ENCODE data around the gene PDP2.
A peak's percentile ranks its signal among the peaks of the same experiment; 100 is the strongest.

Gene PDP2

DNA sequence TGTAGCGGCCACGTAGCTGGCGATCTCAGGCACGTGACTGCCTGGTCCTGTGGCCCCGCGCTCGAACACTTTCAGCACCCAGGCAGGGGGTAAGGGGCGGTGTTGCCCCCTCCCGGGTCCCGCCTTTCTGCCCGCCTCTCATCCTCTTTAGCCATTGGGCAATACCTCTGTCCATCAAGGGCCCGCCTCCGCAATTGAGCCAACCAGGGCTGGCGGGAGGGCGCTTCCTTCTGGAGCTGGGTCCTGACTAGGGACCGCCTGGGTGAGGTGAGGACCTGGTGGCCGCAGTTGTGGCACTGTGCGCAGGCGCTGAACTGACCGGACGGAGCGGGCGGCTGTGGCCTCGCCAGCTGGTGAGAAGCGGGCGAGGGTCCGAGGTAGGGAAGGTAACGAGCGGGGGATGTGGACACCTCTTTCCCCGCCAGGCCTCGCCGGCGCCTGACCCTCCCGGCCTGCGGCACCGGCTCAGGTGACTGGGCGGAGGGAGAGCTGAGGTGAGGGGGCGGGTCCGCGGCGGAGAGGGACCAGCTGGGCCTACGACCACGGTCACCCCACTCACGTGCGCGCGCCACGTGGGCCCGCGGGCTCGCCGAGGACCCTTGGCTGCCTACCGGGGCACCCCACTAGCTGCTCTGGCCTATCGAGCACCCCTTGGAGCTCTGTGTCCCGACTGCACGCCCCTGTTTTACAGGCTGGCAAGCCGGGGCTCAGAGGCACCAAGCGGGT is at the start of gene PDP2:
Gene PDP2, plus strand, starts transcription at position 228 of the 726 bp plus-strand sequence. CDS start 3,770 bp downstream, outside the sequence.
- peak; percentile 92 for DNase-seq

GRCh38 chr16:66832190-66832589 is 48.1 kb upstream of the PDP2 start:
- no peak for DNase-seq

GRCh38 chr16:66832661-66833305 is 47.5 kb upstream of the PDP2 start:
- no peak for DNase-seq

DNA sequence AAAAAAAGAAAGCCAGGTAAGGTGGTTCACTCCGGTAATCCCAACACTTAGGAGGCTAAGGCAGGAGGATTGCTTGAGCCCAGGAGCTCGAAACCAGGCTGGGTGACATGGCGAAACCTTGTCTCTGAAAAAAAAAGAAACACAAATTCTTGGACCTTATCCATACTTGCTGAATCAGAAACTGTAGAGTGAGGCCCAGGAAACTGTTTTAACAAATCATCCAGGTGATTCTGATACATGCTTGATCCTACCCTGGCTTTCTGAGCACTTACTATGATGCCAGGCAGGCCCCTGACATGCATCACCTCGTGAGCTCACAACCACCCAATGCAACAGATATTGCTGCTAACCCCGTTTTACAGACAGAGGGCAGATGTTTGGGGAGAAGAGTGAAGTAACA is 45.6 kb upstream of the PDP2 start:
- no peak for DNase-seq

- DNase-seq = no peak
Observed at GRCh38 chr16:66840883-66841282, 39.4 kb upstream of the PDP2 start.

DNA sequence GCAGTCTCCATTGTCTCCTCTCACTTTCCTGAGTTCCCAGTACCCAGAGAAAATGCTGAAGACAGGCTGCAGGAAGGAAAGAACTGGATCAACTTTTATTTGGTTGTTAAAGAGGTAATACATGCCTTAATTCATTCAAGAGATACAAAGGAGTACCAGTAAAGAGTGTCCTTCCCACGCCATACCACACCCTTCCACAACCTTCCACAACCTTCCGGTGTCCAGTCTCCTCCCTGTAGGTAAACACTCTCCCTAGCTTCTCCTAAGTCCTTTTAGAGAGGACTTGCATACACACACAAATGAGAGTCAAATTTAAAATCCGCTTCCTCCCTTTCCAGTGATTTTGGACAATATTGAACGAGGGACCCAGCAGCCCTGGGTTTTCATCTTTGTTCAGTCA is 38.9 kb upstream of the PDP2 start:
- DNase-seq = no peak

GRCh38 chr16:66842765-66843164 is 37.5 kb upstream of the PDP2 start:
- no peak for DNase-seq

DNA sequence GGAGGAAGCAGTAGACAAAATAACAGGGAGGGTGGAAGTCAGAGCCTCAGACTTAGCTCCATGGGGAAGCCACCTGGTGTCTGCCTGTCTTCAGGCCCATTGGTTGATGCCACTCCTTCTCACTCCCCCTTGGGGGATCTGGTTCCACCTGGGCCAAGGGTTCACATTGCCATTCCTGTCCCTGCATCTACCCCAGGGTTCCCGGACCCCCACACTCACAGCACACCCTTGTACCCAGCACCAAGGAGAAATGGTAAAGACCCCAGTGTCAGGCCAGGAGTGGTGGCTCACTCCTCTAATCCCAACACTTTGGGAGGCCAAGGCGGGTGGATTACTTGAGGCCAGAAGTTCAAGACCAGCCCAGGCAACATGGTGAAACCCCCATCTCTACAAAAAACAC is 37.1 kb upstream of the PDP2 start:
- DNase-seq = no peak

GRCh38 chr16:66844009-66844341 is 36.3 kb upstream of the PDP2 start:
- no peak for DNase-seq

- no peak for DNase-seq
Observed at GRCh38 chr16:66844342-66845079, 35.8 kb upstream of the PDP2 start, which contains the start of gene CA7. CA7 (plus strand) TSS chr16:66844414; CDS start chr16:66844488, 74 bp downstream.

GRCh38 chr16:66845080-66845410 is 35.3 kb upstream of the PDP2 start:
- DNase-seq = no peak

DNA sequence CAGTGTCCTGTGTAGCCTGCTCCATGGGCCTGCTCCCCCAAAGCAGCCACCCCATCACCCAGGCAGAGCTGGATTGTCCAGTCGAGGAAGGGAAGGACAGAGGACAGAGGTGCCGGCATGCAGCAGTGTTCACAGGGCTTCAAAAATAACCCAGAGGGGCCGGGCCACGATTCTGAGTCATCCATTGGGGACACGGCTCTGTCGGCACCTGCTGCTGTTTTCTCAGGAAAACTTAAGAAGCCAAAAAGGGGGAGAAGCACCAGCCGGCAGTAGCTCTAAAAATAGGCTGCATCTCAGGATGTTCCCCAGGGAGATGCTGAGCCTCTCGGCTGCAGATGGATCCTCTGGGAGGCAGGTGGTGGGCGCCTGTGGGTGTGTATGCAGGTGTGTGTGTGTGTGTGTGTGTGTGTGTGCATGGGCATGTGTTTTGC is 34.5 kb upstream of the PDP2 start:
- DNase-seq = no peak

DNA sequence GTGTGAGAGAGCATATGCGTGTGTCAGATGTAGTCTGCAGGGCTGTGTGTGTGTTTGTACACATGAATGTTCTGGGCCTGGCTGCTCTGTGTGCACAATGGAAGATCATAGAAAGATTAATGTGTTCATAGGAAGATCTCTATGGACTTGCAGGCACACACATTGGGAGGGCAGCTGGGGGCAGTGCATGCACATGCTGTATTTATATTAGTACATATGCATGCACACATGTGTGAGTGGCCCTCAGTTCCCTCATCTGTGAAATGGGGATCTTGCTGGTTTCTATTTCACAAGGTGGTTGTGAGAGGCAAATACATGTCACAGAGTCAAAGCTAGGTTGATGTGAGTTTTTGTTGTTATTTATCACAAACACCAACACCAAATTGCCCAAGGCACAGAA is 34.0 kb upstream of the PDP2 start:
- no peak for DNase-seq

- DNase-seq = no peak
Observed at GRCh38 chr16:66846831-66847230, 33.5 kb upstream of the PDP2 start.

- DNase-seq = no peak
Observed at GRCh38 chr16:66847533-66848067, 32.7 kb upstream of the PDP2 start.

GRCh38 chr16:66848172-66848571 is 32.1 kb upstream of the PDP2 start:
- no peak for DNase-seq

- no peak for DNase-seq
Observed at GRCh38 chr16:66849021-66849420, 31.3 kb upstream of the PDP2 start.

DNA sequence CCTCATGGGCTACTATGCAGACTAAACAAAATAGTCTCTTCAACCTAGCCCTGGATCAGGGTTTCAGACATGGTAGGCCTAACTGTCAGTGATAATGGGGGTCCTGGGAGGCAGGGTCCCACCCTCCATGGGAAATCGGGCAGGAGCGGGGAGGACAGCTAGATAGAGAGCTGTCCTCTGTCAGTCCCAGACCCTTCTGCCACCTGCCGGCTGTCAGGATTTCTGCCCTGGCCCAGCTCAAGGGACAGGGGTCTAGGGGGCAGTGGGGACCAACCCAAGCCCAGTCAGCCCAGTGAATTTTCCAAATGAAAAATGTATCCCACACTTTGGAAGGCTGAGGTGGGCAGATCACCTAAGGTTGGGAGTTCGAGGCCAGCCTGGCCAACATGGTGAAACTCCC is 30.8 kb upstream of the PDP2 start:
- no peak for DNase-seq

GRCh38 chr16:66850115-66850815 is 30.1 kb upstream of the PDP2 start:
- DNase-seq = no peak

- no peak for DNase-seq
Observed at GRCh38 chr16:66851166-66851964, 28.9 kb upstream of the PDP2 start.

DNA sequence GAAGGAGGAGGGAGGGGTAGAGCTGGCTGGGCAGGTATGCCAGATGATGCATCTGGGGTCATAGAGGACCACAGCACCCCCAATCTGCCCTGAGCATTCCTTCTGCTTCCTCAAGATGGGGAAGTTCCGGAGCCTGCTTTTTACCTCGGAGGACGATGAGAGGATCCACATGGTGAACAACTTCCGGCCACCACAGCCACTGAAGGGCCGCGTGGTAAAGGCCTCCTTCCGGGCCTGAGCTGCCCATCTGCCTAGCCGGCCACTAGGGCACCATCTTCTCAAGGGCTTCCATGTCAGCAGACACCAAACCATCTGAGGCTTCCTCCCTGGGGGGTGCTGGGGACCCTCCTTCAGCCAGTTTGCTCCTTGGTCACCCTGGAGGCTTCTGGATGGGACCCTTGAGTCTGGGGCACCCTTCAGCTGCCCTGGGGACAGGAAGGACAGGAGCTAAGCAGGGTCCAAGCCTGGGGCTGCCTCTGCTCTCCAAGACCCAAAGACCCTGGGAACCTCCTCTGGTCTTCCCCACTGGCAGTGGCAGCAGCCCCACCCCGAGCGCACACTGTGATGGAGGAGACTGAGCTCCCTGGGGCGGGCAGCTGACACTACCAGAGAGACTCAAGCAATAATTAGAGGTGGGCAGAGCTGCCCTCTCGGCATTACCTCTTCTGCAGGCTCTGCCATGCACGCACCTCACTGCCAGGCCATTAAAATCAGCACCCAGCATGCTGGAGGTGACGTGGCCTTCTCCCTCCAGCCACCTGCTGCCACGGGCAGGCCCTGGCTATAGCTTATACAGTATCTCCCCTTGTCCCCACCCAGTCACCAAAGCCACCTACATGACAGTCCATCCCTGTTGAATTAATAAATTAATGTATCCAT is 26.8 kb upstream of the PDP2 start:
- DNase-seq = no peak
